Small intestine (tissue), 7 donors: ENCODE data around the gene DYNLL1. TPM values are rescaled to one million over a fixed set of nuclear protein-coding genes. Genes with fewer than 3 reads are reported as not detected.
A peak's percentile ranks its signal among the peaks of the same experiment; 100 is the strongest.

Source experiments
- DNase-seq, 2 donors: peaks; one replicate each; pipeline versions ENCODE4 v3.0.0 to v3.0.0-alpha.2; 2013
- FAIRE-seq: peaks from 2 replicates; lab custom pipeline; 2012; peaks lifted over from hg19 to GRCh38; lab: Jason Lieb, UNC
- H3K27ac ChIP-seq, 3 donors: one replicate each; pipeline ENCODE4 v1.5.1; 2013; ENCODE audit warnings: low read length in 2 of 3, mild to moderate bottlenecking in 2 of 3, control low read depth in 1 of 3, inconsistent platforms in 1 of 3, low read depth in 1 of 3, moderate library complexity in 1 of 3
- H3K27me3 ChIP-seq, 3 donors: one replicate each; pipeline ENCODE4 v1.6.1; 2013; ENCODE audit warnings: low read length in 3 of 3, inconsistent platforms in 1 of 3; ENCODE audit not compliant: control insufficient read depth in 3 of 3, insufficient read depth in 3 of 3
- H3K36me3 ChIP-seq, 3 donors: one replicate each; pipeline ENCODE4 v1.6.1; 2013; ENCODE audit warnings: low read length in 3 of 3, inconsistent platforms in 1 of 3, low read depth in 1 of 3, mild to moderate bottlenecking in 1 of 3, moderate library complexity in 1 of 3; ENCODE audit not compliant: control insufficient read depth in 3 of 3, insufficient read depth in 2 of 3
- H3K4me1 ChIP-seq, 3 donors: one replicate each; pipeline ENCODE4 v1.6.1; 2013; ENCODE audit warnings: low read length in 2 of 3, inconsistent platforms in 1 of 3, low read depth in 1 of 3, mild to moderate bottlenecking in 1 of 3, moderate library complexity in 1 of 3; ENCODE audit not compliant: control insufficient read depth in 3 of 3, insufficient read depth in 2 of 3
- H3K4me3 ChIP-seq, 3 donors: one replicate each; pipeline ENCODE4 v1.5.1; 2013; ENCODE audit warnings: low read length in 3 of 3, control low read depth in 1 of 3, inconsistent platforms in 1 of 3, low read depth in 1 of 3, mild to moderate bottlenecking in 1 of 3, moderate library complexity in 1 of 3
- H3K9me3 ChIP-seq, 2 donors: one replicate each; pipeline ENCODE4 v1.6.1; 2013; ENCODE audit warnings: low read depth in 1 of 2, low read length in 1 of 2; ENCODE audit not compliant: control insufficient read depth in 2 of 2, insufficient read depth in 1 of 2
- WGBS, 3 donors: extraction: QIAGEN DNeasy Blood & Tissue Kit; methylation state at CpG; one replicate each; pipeline ENCODE4 v1.1.7; 2013; 5-methylcytosine and 5-hydroxymethylcytosine counted together
- polyA plus RNA-seq, 4 donors: library from polyadenylated mRNA; stranded (reverse) in 3 of 4; unstranded in 1 of 4; fragments of 200-250 nt in 3 of 4; fragments of 120-200 nt in 1 of 4; gene quantifications; one replicate each; pipeline versions ENCODE4 v1.2.1 to v1.2.3, GENCODE V29; 2013
- donor health status: healthy with polysubstance abuse.
- donor health status: control.
- donor health status: control.
- donor health status: Bipolar disorder and iron deficiency.
- donor health status: healthy.

Gene DYNLL1
- polyA plus RNA-seq, 4 donors: 312 to 554 (median 387) TPM

- Histone ChIP-seq H3K36me3 (peaks cover 0 to 18% (median 0%) of the 10 kb centered on the region in 3 donors), H3K27me3 (no peaks in the 10 kb centered on the region), H3K4me1 (no peaks in the 10 kb centered on the region), H3K27ac (no peak overlapping the region), H3K4me3 (no peak overlapping the region), H3K9me3 (no peaks in the 10 kb centered on the region)
- DNase-seq: no peak
- FAIRE-seq: no peak
- WGBS, 3 donors: 83 to 91% (median 89%) methylated on average over 4 of the region's 4 CpGs
Measured at GRCh38 chr12:120489018-120489417, 6.9 kb upstream of the DYNLL1 start.

GRCh38 chr12:120490325-120490724 is 5.6 kb upstream of the DYNLL1 start:
- Histone ChIP-seq H3K4me3 (no peak overlapping the region), H3K27me3 (no peaks in the 10 kb centered on the region), H3K9me3 (no peaks in the 10 kb centered on the region), H3K36me3 (peaks cover 0 to 18% (median 0%) of the 10 kb centered on the region in 3 donors), H3K27ac (no peak overlapping the region), H3K4me1 (peaks cover 0 to 9% (median 0%) of the 10 kb centered on the region in 3 donors)
- WGBS, 3 donors: 95 to 99% (median 97%) methylated on average over 5 of the region's 5 CpGs
- DNase-seq (no peak), FAIRE-seq (no peak)

- WGBS, 3 donors: 89 to 97% (median 93%) methylated on average over 2 of the region's 2 CpGs
- H3K36me3 ChIP-seq: peaks cover 0 to 18% (median 0%) of the 10 kb centered on the region in 3 donors
- no peak overlapping the region for H3K4me3 ChIP-seq
- H3K9me3 ChIP-seq: no peaks in the 10 kb centered on the region
- H3K27me3 ChIP-seq: no peaks in the 10 kb centered on the region
- H3K27ac ChIP-seq: no peak overlapping the region
- peaks cover 0 to 9% (median 0%) of the 10 kb centered on the region in 3 donors for H3K4me1 ChIP-seq
- DNase-seq (no peak), FAIRE-seq (no peak)
Measured at GRCh38 chr12:120490833-120491512, 4.9 kb upstream of the DYNLL1 start.

- Histone ChIP-seq H3K27ac (peak overlapping the region in 2 of 3 donors; percentile 46 to 60), H3K27me3 (no peaks in the 10 kb centered on the region), H3K36me3 (peaks cover 0 to 13% (median 1%) of the 10 kb centered on the region in 3 donors), H3K9me3 (no peaks in the 10 kb centered on the region), H3K4me1 (peaks cover 0 to 14% (median 0%) of the 10 kb centered on the region in 3 donors), H3K4me3 (peak overlapping the region; percentile 54 to 95 (median 88))
- no peak for FAIRE-seq
- WGBS, 3 donors: 21 to 32% (median 27%) methylated on average over 17 of the region's 17 CpGs
- DNase-seq: no peak
Measured at GRCh38 chr12:120495186-120495730, 655 bp upstream of the DYNLL1 start.

- peaks cover 0 to 14% (median 0%) of the 10 kb centered on the region in 3 donors for H3K4me1 ChIP-seq
- H3K36me3 ChIP-seq: peaks cover under 1 to 9% (median 1%) of the 10 kb centered on the region in 3 donors
- no peak for FAIRE-seq
- 1 to 2% (median 1%) methylated on average over 45 to 47 of the region's 47 CpGs for WGBS, 3 donors
- peak overlapping the region in 2 of 3 donors; percentile 79 to 89 for H3K27ac ChIP-seq
- H3K27me3 ChIP-seq: no peaks in the 10 kb centered on the region
- peak overlapping the region; percentile 88 to 99 (median 95) for H3K4me3 ChIP-seq
- no peaks in the 10 kb centered on the region for H3K9me3 ChIP-seq
- peak; percentile 51 to 53 for DNase-seq
Measured at GRCh38 chr12:120496413-120497340, 764 bp downstream of the DYNLL1 start.

GRCh38 chr12:120497524-120498150 is 1.7 kb downstream of the DYNLL1 start:
- no peak overlapping the region for H3K27ac ChIP-seq

GRCh38 chr12:120498870-120499515 is 3.1 kb downstream of the DYNLL1 start:
- no peaks in the 10 kb centered on the region for H3K9me3 ChIP-seq
- DNase-seq (no peak), FAIRE-seq (no peak)
- H3K27ac ChIP-seq: no peak overlapping the region
- 80 to 88% (median 83%) methylated on average over 3 of the region's 3 CpGs for WGBS, 3 donors
- no peaks in the 10 kb centered on the region for H3K27me3 ChIP-seq
- peaks cover 0 to 14% (median 0%) of the 10 kb centered on the region in 3 donors for H3K4me1 ChIP-seq
- peaks cover 4 to 18% (median 4%) of the 10 kb centered on the region in 3 donors for H3K36me3 ChIP-seq
- no peak overlapping the region for H3K4me3 ChIP-seq

More at GRCh38 chr12:120497524-120498150, 1.7 kb downstream of the DYNLL1 start:
- Histone ChIP-seq H3K4me3 (peak overlapping the region in 2 of 3 donors; percentile 88 to 95), H3K4me1 (peaks cover 0 to 14% (median 0%) of the 10 kb centered on the region in 3 donors), H3K36me3 (peaks cover 1 to 13% (median 2%) of the 10 kb centered on the region in 3 donors), H3K9me3 (no peaks in the 10 kb centered on the region), H3K27me3 (no peaks in the 10 kb centered on the region)
- FAIRE-seq: no peak
- DNase-seq: peak in 1 of 2 donors; percentile 45
- 11 to 20% (median 20%) methylated on average over 9 of the region's 9 CpGs for WGBS, 3 donors
